Ascending aorta (tissue), 2 donors: ENCODE data around the gene GRID2. TPM values are rescaled to one million over a fixed set of nuclear protein-coding genes. Genes with fewer than 3 reads are reported as not detected.
"Not testable (repeated sequence)": the region's sequence is repeated elsewhere in the genome, so short reads cannot be mapped to it uniquely, and the experiment has no call there.

Experiments
- DNase-seq, 2 donors: peaks; one replicate each; pipeline ENCODE4 v3.0.0-alpha.2; 2019; ENCODE audit warnings: low spot score in 2 of 2
- H3K27ac ChIP-seq, 2 donors: fragments of 200-600 bp; sonication (generic); one replicate each; pipeline ENCODE4 v1.5.1; 2016 to 2017; ENCODE audit warnings: mild to moderate bottlenecking in 1 of 2
- H3K27me3 ChIP-seq: fragments of 200-600 bp; sonication (generic); one replicate; pipeline ENCODE4 v1.5.1; 2017
- H3K36me3 ChIP-seq, 2 donors: fragments of 200-600 bp; sonication (generic); one replicate each; pipeline ENCODE4 v1.5.1; 2016
- H3K4me1 ChIP-seq, 2 donors: fragments of 200-600 bp; sonication (generic); one replicate each; pipeline ENCODE4 v1.5.1; 2016 to 2017; ENCODE audit warnings: mild to moderate bottlenecking in 1 of 2
- H3K4me3 ChIP-seq, 2 donors: fragments of 200-600 bp; sonication (generic); one replicate each; pipeline ENCODE4 v1.5.1; 2016 to 2017; ENCODE audit warnings: mild to moderate bottlenecking in 1 of 2
- H3K9me3 ChIP-seq, 2 donors: fragments of 200-600 bp; sonication (generic); one replicate each; pipeline ENCODE4 v1.5.1; 2016
- intact Hi-C: fragments of 100-400 bp; cut with DNase I; formaldehyde crosslinking; loops from one replicate; pipeline ENCODE4 v1.15.1; 2023
- total RNA-seq: library from RNA; depleted of rRNA; stranded (reverse); fragments of >200 nt; gene quantifications from one replicate; pipeline ENCODE4 v1.1.0, GENCODE V29; 2016
- TF ChIP-seq, protein P1 (sequence below), 3 experiments: fragments of 200-600 bp in 2 of 3; fragments of 450-650 bp in 1 of 3; sonication (generic) in 2 of 3; IDR thresholded peaks; one replicate each; pipeline ENCODE4 v1.5.1; 2016 to 2019; ENCODE audit warnings: antibody characterized with exemption in 3 of 3, mild to moderate bottlenecking in 1 of 3, moderate library complexity in 1 of 3

GRID2 gene
- total RNA-seq, 1 donor from 2014 or later, result not detected

DNA sequence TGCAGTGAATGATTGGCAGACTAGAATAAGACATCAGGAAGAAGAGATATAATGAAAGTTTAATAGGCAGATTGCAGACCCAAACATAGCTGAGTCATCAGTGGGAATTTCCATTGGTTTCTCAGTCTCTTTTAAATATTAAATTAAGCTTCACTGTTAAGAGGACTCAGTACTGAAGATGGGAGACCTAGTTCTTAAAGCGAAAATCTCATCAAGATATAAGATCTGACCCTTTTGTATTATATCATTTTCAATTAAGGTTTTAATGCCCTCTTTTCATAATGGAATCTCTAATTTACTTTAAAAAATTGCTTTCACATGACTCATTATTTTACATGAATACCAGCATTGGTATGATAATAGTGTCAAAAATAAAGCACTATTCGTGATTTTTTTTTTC, 1355.9 kb downstream of the GRID2 start:
- DNase-seq, result no peak
- no peaks in the 10 kb centered on the region for H3K36me3 ChIP-seq
- no peaks in the 10 kb centered on the region for H3K27me3 ChIP-seq
- TF ChIP-seq, protein P1, sequence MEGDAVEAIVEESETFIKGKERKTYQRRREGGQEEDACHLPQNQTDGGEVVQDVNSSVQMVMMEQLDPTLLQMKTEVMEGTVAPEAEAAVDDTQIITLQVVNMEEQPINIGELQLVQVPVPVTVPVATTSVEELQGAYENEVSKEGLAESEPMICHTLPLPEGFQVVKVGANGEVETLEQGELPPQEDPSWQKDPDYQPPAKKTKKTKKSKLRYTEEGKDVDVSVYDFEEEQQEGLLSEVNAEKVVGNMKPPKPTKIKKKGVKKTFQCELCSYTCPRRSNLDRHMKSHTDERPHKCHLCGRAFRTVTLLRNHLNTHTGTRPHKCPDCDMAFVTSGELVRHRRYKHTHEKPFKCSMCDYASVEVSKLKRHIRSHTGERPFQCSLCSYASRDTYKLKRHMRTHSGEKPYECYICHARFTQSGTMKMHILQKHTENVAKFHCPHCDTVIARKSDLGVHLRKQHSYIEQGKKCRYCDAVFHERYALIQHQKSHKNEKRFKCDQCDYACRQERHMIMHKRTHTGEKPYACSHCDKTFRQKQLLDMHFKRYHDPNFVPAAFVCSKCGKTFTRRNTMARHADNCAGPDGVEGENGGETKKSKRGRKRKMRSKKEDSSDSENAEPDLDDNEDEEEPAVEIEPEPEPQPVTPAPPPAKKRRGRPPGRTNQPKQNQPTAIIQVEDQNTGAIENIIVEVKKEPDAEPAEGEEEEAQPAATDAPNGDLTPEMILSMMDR (IDR thresholded peaks at IDR 0.05), result no peak
- H3K9me3 ChIP-seq, result no peaks in the 10 kb centered on the region
- H3K4me3 ChIP-seq, result no peak overlapping the region
- intact Hi-C loops, result no loop called here
- H3K27ac ChIP-seq, result no peak overlapping the region
- no peaks in the 10 kb centered on the region for H3K4me1 ChIP-seq

DNA sequence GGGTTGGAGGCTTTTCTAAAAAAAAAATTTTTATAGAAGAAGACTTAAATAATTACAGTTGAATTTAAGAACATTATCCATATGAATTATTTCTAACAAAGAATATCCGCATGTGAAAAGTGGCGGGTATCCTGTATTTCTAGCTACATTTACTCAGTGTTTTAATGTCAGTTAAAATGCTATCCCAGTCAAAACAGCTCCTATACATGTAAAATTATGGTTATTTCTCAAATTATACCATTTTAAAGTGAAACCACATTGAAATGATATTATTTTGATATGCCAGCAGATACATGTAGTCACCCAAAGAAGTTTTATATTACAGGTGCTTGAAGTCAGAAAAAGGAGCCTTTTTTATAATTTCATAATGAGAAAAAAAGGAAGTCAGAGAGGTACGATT, 1356.3 kb downstream of the GRID2 start:
- intact Hi-C loops, result no loop called here
- H3K4me1 ChIP-seq, result no peaks in the 10 kb centered on the region
- H3K27me3 ChIP-seq, result no peaks in the 10 kb centered on the region
- no peak overlapping the region for H3K4me3 ChIP-seq
- H3K9me3 ChIP-seq, result no peaks in the 10 kb centered on the region
- no peak for DNase-seq
- no peak overlapping the region for H3K27ac ChIP-seq
- H3K36me3 ChIP-seq, result no peaks in the 10 kb centered on the region
- TF ChIP-seq, protein P1 (IDR thresholded peaks at IDR 0.05), result no peak

DNA sequence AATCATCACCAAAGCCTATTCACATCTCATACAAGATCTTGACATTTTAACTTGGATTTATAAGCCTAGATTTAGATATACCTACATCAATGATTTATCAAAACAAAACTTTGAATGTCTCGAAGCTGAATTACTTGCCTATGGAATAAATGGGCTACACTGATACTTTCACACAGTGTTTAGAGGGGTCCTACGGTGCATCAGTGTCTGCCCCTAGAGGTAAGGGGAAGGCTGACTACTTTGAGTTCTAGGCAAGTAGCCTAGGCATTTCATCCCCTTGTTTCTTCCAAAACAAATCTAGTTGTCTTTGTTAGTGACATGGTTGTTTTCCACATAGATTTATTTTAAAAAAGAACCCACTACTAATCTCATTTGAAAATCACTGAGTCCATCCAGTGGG, 1366.7 kb downstream of the GRID2 start:
- no peaks in the 10 kb centered on the region for H3K36me3 ChIP-seq
- TF ChIP-seq, protein P1 (IDR thresholded peaks at IDR 0.05), result no peak
- no peak overlapping the region for H3K4me3 ChIP-seq
- DNase-seq, result no peak
- H3K27ac ChIP-seq, result no peak overlapping the region
- no peaks in the 10 kb centered on the region for H3K27me3 ChIP-seq
- no peaks in the 10 kb centered on the region for H3K9me3 ChIP-seq
- intact Hi-C loops, result no loop called here
- no peaks in the 10 kb centered on the region for H3K4me1 ChIP-seq

DNA sequence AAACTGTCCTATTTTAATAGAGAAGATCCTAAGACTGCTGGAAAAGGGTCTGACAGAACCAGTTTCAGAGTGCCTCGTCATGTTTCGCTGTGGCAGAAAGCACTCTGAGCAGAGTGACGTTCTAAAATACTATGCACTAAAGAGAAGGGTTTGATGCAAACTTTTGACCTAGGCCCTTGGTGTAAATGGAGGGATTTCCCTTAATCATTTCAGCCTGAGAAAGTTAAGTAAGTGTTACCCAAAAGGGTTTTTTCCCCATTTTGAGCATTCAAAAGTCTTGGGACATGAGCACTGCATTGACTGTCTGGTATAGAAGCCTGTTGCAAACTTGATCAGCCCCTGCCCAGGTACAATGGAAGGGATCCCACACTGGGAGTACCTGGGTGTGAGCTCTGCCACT, 1367.3 kb downstream of the GRID2 start:
- Histone ChIP-seq H3K4me1 (no peaks in the 10 kb centered on the region), H3K9me3 (no peaks in the 10 kb centered on the region), H3K27ac (no peak overlapping the region), H3K36me3 (no peaks in the 10 kb centered on the region), H3K4me3 (no peak overlapping the region), H3K27me3 (no peaks in the 10 kb centered on the region)
- no peak for DNase-seq
- TF ChIP-seq, protein P1 (IDR thresholded peaks at IDR 0.05), result no peak
- intact Hi-C loops, result no loop called here

DNA sequence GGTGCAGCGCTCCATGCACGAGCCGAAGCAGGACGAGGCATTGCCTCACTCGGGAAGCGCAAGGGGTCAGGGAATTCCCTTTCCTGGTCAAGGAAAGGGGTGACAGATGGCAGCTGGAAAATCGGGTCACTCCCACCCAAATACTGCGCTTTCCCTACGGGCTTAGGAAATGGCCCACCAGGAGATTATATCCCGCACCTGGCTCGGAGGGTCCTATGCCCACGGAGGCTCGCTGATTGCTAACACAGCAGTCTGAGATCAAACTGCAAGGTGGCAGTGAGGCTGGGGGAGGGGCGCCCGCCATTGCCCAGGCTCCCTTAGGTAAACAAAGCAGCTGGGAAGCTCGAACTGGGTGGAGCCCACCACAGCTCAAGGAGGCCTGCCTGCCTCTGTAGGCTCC, 1373.2 kb downstream of the GRID2 start:
- H3K36me3 ChIP-seq, H3K9me3 ChIP-seq, intact Hi-C loops, DNase-seq, H3K27ac ChIP-seq, H3K4me1 ChIP-seq, H3K27me3 ChIP-seq, H3K4me3 ChIP-seq: not testable (repeated sequence)

DNA sequence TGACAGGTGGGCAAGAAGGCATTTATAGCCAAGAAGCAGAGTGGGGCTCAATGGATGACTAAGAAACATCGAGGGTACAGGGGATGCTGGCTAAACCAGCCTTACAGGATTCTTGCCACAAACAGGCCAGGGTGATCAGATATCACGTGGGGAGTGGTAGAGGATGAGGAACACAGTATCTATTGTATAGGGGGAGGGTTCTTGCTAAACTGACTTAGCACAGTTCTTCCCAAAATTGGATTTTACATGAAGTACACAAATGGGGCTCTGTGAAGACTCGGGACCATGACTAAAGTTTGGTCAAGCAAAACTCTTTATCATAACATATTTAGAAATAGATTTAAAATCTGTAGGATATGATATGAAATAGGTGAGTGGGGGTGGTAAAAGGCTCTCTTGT, 1380.8 kb downstream of the GRID2 start:
- H3K4me3 ChIP-seq, result no peak overlapping the region
- TF ChIP-seq, protein P1 (IDR thresholded peaks at IDR 0.05), result no peak
- no peak for DNase-seq
- no peaks in the 10 kb centered on the region for H3K4me1 ChIP-seq
- H3K27ac ChIP-seq, result no peak overlapping the region
- H3K36me3 ChIP-seq, result no peaks in the 10 kb centered on the region
- intact Hi-C loops, result no loop called here
- no peaks in the 10 kb centered on the region for H3K27me3 ChIP-seq
- H3K9me3 ChIP-seq, result no peaks in the 10 kb centered on the region
